HG03565 (cell line): ENCODE data around the gene EXOC4.
"Not testable (repeated sequence)": the region's sequence is repeated elsewhere in the genome, so short reads cannot be mapped to it uniquely, and the experiment has no call there.

ENCODE experiments used
- ATAC-seq: cut with Tn5 transposase; IDR thresholded peaks from one replicate; pipeline ENCODE4 v1.9.1; 2021; ENCODE audit warnings: mild to moderate bottlenecking, moderate library complexity; ENCODE audit not compliant: unreplicated experiment

EXOC4 gene

GRCh38 chr7:133275008-133275407 is 22.1 kb downstream of the EXOC4 start:
- ATAC-seq, result no peak

- ATAC-seq, result no peak
Measured at GRCh38 chr7:133275446-133276095, 22.7 kb downstream of the EXOC4 start.

- ATAC-seq, result not testable (repeated sequence)
Measured at GRCh38 chr7:133278975-133279374, 26.1 kb downstream of the EXOC4 start.

GRCh38 chr7:133282094-133282493 is 29.2 kb downstream of the EXOC4 start:
- ATAC-seq, result no peak

GRCh38 chr7:133284092-133284491 is 31.2 kb downstream of the EXOC4 start:
- ATAC-seq, result no peak

GRCh38 chr7:133288970-133289369 is 36.1 kb downstream of the EXOC4 start:
- ATAC-seq, result no peak

GRCh38 chr7:133290041-133290440 is 37.2 kb downstream of the EXOC4 start:
- ATAC-seq, result no peak

GRCh38 chr7:133290676-133291333 is 37.9 kb downstream of the EXOC4 start:
- ATAC-seq, result no peak

GRCh38 chr7:133292631-133293030 is 39.8 kb downstream of the EXOC4 start:
- no peak for ATAC-seq

- ATAC-seq, result no peak
Measured at GRCh38 chr7:133293384-133294160, 40.7 kb downstream of the EXOC4 start.

- ATAC-seq, result no peak
Measured at GRCh38 chr7:133294234-133294633, 41.4 kb downstream of the EXOC4 start.

GRCh38 chr7:133295484-133295883 is 42.6 kb downstream of the EXOC4 start:
- no peak for ATAC-seq

GRCh38 chr7:133297093-133297492 is 44.2 kb downstream of the EXOC4 start:
- ATAC-seq, result no peak

GRCh38 chr7:133298080-133298479 is 45.2 kb downstream of the EXOC4 start:
- no peak for ATAC-seq

- ATAC-seq, result no peak
Measured at GRCh38 chr7:133299676-133300075, 46.8 kb downstream of the EXOC4 start.

- no peak for ATAC-seq
Measured at GRCh38 chr7:133300088-133300487, 47.2 kb downstream of the EXOC4 start.

GRCh38 chr7:133300811-133301210 is 47.9 kb downstream of the EXOC4 start:
- no peak for ATAC-seq

GRCh38 chr7:133301444-133301843 is 48.6 kb downstream of the EXOC4 start:
- no peak for ATAC-seq

GRCh38 chr7:133303372-133303771 is 50.5 kb downstream of the EXOC4 start:
- ATAC-seq, result no peak

GRCh38 chr7:133303931-133304330 is 51.1 kb downstream of the EXOC4 start:
- no peak for ATAC-seq

GRCh38 chr7:133309333-133309732 is 56.5 kb downstream of the EXOC4 start:
- no peak for ATAC-seq
